ENCODE results near the gene CNOT1. TPM values are rescaled to one million over a fixed set of nuclear protein-coding genes. Genes with fewer than 3 reads are reported as not detected.
A peak's percentile ranks its signal among the peaks of the same experiment; 100 is the strongest.

The CNOT1 gene
- total and polyA plus RNA-seq, 2 experiments from 2014 or later = 49.3 to 71.8 TPM

GRCh38 chr16:58503166-58503862 lies 126.3 kb downstream of the CNOT1 start:
- Histone ChIP-seq H3K27ac (no peak overlapping the region), H3K4me3 (no peak overlapping the region), H3K9me3 (ENCODE audit: low read depth) (no peaks in the 10 kb centered on the region), H3K4me1 (ENCODE audit: low read depth) (peaks cover 3% of the 10 kb centered on the region), H3K36me3 (no peaks in the 10 kb centered on the region), H3K27me3 (no peaks in the 10 kb centered on the region)
- TF ChIP-seq, protein P1, sequence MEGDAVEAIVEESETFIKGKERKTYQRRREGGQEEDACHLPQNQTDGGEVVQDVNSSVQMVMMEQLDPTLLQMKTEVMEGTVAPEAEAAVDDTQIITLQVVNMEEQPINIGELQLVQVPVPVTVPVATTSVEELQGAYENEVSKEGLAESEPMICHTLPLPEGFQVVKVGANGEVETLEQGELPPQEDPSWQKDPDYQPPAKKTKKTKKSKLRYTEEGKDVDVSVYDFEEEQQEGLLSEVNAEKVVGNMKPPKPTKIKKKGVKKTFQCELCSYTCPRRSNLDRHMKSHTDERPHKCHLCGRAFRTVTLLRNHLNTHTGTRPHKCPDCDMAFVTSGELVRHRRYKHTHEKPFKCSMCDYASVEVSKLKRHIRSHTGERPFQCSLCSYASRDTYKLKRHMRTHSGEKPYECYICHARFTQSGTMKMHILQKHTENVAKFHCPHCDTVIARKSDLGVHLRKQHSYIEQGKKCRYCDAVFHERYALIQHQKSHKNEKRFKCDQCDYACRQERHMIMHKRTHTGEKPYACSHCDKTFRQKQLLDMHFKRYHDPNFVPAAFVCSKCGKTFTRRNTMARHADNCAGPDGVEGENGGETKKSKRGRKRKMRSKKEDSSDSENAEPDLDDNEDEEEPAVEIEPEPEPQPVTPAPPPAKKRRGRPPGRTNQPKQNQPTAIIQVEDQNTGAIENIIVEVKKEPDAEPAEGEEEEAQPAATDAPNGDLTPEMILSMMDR (IDR thresholded peaks at IDR 0.05; ENCODE audit: low read depth, low read length) = no peak
- no peak for DNase-seq (ENCODE audit: low read depth in 1 of 2, low spot score in 1 of 2)

DNA sequence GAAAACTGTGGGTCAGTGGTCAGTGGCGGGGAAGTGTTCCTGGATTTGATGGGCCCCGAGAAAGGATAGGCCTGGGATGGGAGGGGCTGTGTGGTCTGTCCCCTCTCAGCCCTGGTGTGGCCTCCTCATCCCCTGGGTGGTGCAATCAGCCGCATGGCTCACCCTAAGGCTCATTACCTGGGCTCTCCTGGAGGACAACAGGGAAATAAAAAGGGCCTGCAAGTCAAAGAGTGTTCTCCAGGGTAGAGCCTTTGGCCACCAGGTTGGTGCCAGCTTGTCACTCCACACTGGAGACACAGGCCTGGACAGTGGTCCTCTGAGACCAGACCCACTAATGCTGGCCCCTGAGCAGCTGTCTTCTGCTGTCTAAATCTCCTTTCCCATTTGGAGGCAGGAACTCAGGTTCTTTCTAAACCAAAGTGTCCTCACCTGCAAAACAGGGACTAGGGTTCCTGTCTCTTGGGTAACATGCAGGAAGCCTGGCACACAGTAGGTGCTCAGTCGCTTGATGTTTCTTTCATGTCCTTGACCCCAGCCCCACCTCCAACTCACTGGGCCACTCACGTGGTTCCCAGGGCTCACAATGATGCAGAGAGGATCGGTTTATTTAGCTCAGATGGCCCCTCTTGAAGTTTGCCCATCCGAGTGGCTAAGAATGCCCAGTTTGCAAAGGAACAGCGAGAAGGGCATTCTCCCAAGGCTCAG lies 127.3 kb downstream of the CNOT1 start:
- Histone ChIP-seq H3K27me3 (no peaks in the 10 kb centered on the region), H3K4me3 (no peak overlapping the region), H3K27ac (no peak overlapping the region), H3K9me3 (ENCODE audit: low read depth) (no peaks in the 10 kb centered on the region), H3K4me1 (ENCODE audit: low read depth) (peaks cover 3% of the 10 kb centered on the region), H3K36me3 (no peaks in the 10 kb centered on the region)
- TF ChIP-seq, protein P1 (IDR thresholded peaks at IDR 0.05; ENCODE audit: low read depth, low read length) = no peak
- no peak for DNase-seq (ENCODE audit: low read depth in 1 of 2, low spot score in 1 of 2)

- H3K27ac ChIP-seq = no peak overlapping the region
These were observed 128.1 kb downstream of the CNOT1 start for GRCh38 chr16:58501242-58502131.

GRCh38 chr16:58500430-58501241 lies 129.0 kb downstream of the CNOT1 start:
- TF ChIP-seq, protein P1 (IDR thresholded peaks at IDR 0.05; ENCODE audit: low read depth, low read length) = no peak
- no peaks in the 10 kb centered on the region for H3K9me3 ChIP-seq (ENCODE audit: low read depth)
- no peaks in the 10 kb centered on the region for H3K36me3 ChIP-seq
- peaks cover 3% of the 10 kb centered on the region for H3K4me1 ChIP-seq (ENCODE audit: low read depth)
- DNase-seq (ENCODE audit: low read depth in 1 of 2, low spot score in 1 of 2) = peak in 1 of 2 donors; percentile 37
- peak overlapping the region; percentile 51 for H3K4me3 ChIP-seq
- no peak overlapping the region for H3K27ac ChIP-seq
- H3K27me3 ChIP-seq = no peaks in the 10 kb centered on the region

More at GRCh38 chr16:58501242-58502131, 128.1 kb downstream of the CNOT1 start:
- Histone ChIP-seq H3K27me3 (no peaks in the 10 kb centered on the region), H3K36me3 (no peaks in the 10 kb centered on the region), H3K4me3 (peak overlapping the region; percentile 51), H3K4me1 (ENCODE audit: low read depth) (peaks cover 3% of the 10 kb centered on the region), H3K9me3 (ENCODE audit: low read depth) (no peaks in the 10 kb centered on the region)
- DNase-seq (ENCODE audit: low read depth in 1 of 2, low spot score in 1 of 2) = peak in 1 of 2 donors; percentile 79
- TF ChIP-seq, protein P1 (IDR thresholded peaks at IDR 0.05; ENCODE audit: low read depth, low read length) = no peak

All from cardiac muscle cell (in vitro differentiated cells and primary cell).